ENCODE measurements around the gene RRP36.

The RRP36 gene

GRCh38 chr6:43006251-43006650 is 15.2 kb upstream of the RRP36 start:
- no peak for TF ChIP-seq FOXP2 (optimal IDR thresholded peaks at IDR 0.05; ENCODE audit: borderline replicate concordance, extremely low read depth, extremely low read length, insufficient read depth)
- no peak for TF ChIP-seq POLR2AphosphoS5 (IDR thresholded peaks at IDR 0.05; ENCODE audit: low read depth, low read length)
- TF ChIP-seq REST (IDR thresholded peaks at IDR 0.05; ENCODE audit: insufficient read depth in 1 of 2, low read depth in 2 of 2, low read length in 2 of 2): no peak
- no peak for TF ChIP-seq TAF1 (IDR thresholded peaks at IDR 0.05; ENCODE audit: borderline replicate concordance, insufficient read depth, low read length)
- no peak for TF ChIP-seq SIN3A (IDR thresholded peaks at IDR 0.05; ENCODE audit: borderline replicate concordance, insufficient read depth, low read length)

- TF ChIP-seq SIN3A (IDR thresholded peaks at IDR 0.05; ENCODE audit: borderline replicate concordance, insufficient read depth, low read length): no peak
- TF ChIP-seq TAF1 (IDR thresholded peaks at IDR 0.05; ENCODE audit: borderline replicate concordance, insufficient read depth, low read length): no peak
- no peak for TF ChIP-seq REST (IDR thresholded peaks at IDR 0.05; ENCODE audit: insufficient read depth in 1 of 2, low read depth in 2 of 2, low read length in 2 of 2)
- TF ChIP-seq FOXP2 (optimal IDR thresholded peaks at IDR 0.05; ENCODE audit: borderline replicate concordance, extremely low read depth, extremely low read length, insufficient read depth): no peak
- no peak for TF ChIP-seq POLR2AphosphoS5 (IDR thresholded peaks at IDR 0.05; ENCODE audit: low read depth, low read length)
Measured at GRCh38 chr6:43007126-43007525, 14.3 kb upstream of the RRP36 start.

GRCh38 chr6:43009124-43009523 is 12.3 kb upstream of the RRP36 start:
- no peak for TF ChIP-seq REST (IDR thresholded peaks at IDR 0.05; ENCODE audit: insufficient read depth in 1 of 2, low read depth in 2 of 2, low read length in 2 of 2)
- TF ChIP-seq FOXP2 (optimal IDR thresholded peaks at IDR 0.05; ENCODE audit: borderline replicate concordance, extremely low read depth, extremely low read length, insufficient read depth): no peak
- no peak for TF ChIP-seq SIN3A (IDR thresholded peaks at IDR 0.05; ENCODE audit: borderline replicate concordance, insufficient read depth, low read length)
- no peak for TF ChIP-seq TAF1 (IDR thresholded peaks at IDR 0.05; ENCODE audit: borderline replicate concordance, insufficient read depth, low read length)

- no peak for TF ChIP-seq TAF1 (IDR thresholded peaks at IDR 0.05; ENCODE audit: borderline replicate concordance, insufficient read depth, low read length)
- no peak for TF ChIP-seq REST (IDR thresholded peaks at IDR 0.05; ENCODE audit: insufficient read depth in 1 of 2, low read depth in 2 of 2, low read length in 2 of 2)
- no peak for TF ChIP-seq FOXP2 (optimal IDR thresholded peaks at IDR 0.05; ENCODE audit: borderline replicate concordance, extremely low read depth, extremely low read length, insufficient read depth)
- no peak for TF ChIP-seq POLR2AphosphoS5 (IDR thresholded peaks at IDR 0.05; ENCODE audit: low read depth, low read length)
- no peak for TF ChIP-seq SIN3A (IDR thresholded peaks at IDR 0.05; ENCODE audit: borderline replicate concordance, insufficient read depth, low read length)
Measured at GRCh38 chr6:43011207-43011606, 10.2 kb upstream of the RRP36 start.

- TF ChIP-seq FOXP2 (optimal IDR thresholded peaks at IDR 0.05; ENCODE audit: borderline replicate concordance, extremely low read depth, extremely low read length, insufficient read depth) (no peak), TAF1 (IDR thresholded peaks at IDR 0.05; ENCODE audit: borderline replicate concordance, insufficient read depth, low read length) (no peak), REST (IDR thresholded peaks at IDR 0.05; ENCODE audit: insufficient read depth in 1 of 2, low read depth in 2 of 2, low read length in 2 of 2) (no peak), POLR2AphosphoS5 (IDR thresholded peaks at IDR 0.05; ENCODE audit: low read depth, low read length) (no peak), SIN3A (IDR thresholded peaks at IDR 0.05; ENCODE audit: borderline replicate concordance, insufficient read depth, low read length) (no peak)
Measured at GRCh38 chr6:43012364-43012763, 9.1 kb upstream of the RRP36 start.

Data from PFSK-1 (cell line).